Prostate gland (tissue), 2 donors: ENCODE data around the gene NTRK2.

Source experiments
- POLR2A ChIP-seq: fragments of 450-650 bp; IDR thresholded peaks from one replicate; pipeline ENCODE4 v1.6.1; 2016; ENCODE audit warnings: antibody characterized with exemption, mild to moderate bottlenecking
- POLR2AphosphoS5 ChIP-seq: sonication (generic); formaldehyde crosslinking; IDR thresholded peaks from one replicate; pipeline ENCODE4 v1.6.1; 2017; ENCODE audit warnings: antibody characterized with exemption
- TF ChIP-seq, protein P1 (sequence below), 4 experiments: fragments of 200-600 bp in 2 of 4; fragments of 450-650 bp in 2 of 4; sonication (generic) in 2 of 4; IDR thresholded peaks; 1 replicate in 3 of 4; 2 replicates in 1 of 4; pipeline ENCODE4 v1.5.1; 2016 to 2019; ENCODE audit warnings: antibody characterized with exemption in 4 of 4, mild to moderate bottlenecking in 2 of 4, moderate library complexity in 2 of 4

DNA sequence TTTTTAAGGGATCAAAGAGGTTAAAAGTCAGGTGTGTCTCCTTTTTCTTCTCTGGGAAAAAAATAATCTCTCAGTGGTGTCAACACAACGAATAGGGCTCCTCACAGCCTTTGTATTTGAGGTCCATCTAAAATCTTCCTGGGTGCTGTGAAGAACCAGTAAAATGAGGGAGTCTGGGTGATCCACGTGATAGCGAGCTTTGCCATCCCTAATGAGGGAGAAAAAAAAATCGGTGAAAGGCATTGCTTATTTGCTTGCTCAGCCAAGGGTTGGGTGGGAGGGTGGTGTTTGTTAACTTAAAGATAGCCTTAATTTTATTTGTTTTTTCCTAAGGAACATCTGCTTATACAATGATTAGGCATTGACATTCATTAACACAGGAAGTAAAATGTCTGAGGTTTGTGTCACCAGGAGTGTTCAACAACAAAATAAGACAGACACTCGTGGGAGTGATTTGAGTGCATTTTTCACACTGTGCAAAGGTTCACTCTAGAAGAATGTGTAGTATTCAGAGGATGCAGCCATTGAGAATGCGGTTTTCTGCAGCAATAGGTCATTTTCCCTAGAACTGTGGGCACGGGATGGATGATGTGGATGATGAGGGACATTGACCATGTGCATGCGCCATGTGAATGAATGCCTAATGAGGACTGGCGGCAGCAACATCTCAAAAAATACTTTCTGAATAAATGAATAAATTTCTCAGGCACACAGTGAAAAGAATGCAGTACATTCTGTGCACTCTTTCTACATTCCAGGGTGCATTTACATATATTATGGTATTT is 369.5 kb downstream of the NTRK2 start:
- TF ChIP-seq, protein P1, sequence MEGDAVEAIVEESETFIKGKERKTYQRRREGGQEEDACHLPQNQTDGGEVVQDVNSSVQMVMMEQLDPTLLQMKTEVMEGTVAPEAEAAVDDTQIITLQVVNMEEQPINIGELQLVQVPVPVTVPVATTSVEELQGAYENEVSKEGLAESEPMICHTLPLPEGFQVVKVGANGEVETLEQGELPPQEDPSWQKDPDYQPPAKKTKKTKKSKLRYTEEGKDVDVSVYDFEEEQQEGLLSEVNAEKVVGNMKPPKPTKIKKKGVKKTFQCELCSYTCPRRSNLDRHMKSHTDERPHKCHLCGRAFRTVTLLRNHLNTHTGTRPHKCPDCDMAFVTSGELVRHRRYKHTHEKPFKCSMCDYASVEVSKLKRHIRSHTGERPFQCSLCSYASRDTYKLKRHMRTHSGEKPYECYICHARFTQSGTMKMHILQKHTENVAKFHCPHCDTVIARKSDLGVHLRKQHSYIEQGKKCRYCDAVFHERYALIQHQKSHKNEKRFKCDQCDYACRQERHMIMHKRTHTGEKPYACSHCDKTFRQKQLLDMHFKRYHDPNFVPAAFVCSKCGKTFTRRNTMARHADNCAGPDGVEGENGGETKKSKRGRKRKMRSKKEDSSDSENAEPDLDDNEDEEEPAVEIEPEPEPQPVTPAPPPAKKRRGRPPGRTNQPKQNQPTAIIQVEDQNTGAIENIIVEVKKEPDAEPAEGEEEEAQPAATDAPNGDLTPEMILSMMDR (IDR thresholded peaks at IDR 0.05): no peak
- TF ChIP-seq POLR2A: no peak
- no peak for TF ChIP-seq POLR2AphosphoS5
